NCI-H69 (cell line): ENCODE results near the gene MEIS1.
A peak's percentile ranks its signal among the peaks of the same experiment; 100 is the strongest.

Source experiments
- DNase-seq: peaks from one replicate; lab custom pipeline; 2025; lab: John Stamatoyannopoulos, UW

The MEIS1 gene

DNA sequence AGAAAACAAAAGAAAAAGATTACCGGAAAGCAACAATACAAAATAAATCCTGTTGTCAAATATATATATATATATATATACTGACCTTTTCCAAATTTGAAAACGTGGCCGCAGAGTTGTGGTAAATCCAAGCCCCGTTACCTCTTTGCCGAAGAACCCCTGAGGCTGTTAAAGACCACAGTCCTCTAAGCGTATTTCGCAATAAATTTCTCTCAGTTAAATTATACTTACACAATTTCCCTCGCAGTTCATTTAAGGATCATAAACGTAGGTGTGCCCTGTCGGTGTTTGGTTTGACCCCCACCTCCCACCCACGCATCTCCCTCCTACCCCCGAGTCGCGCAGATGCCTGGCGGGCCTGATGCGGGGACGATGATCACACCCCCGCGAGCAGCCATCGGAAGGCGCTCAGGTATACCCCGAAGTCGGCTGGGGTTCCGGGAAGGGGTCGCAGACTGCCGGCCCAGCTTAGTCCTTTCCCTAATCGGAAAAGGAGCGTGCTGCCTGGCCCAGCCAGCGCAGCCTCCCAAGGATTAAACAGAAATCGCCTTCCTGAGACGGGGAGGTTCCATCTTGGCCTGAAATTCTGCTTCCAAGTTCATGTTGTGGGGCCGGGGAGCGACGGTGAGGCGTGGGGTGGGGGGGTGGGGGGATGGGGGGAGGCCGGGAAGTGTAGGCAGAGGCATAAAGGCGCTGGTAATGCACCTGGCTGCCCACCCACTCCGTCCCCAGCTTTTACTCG lies 2.9 kb upstream of the MEIS1 start:
- peak; percentile 75 for DNase-seq

GRCh38 chr2:66432801-66433694 lies 1.9 kb upstream of the MEIS1 start:
- DNase-seq = peak; percentile 96

DNA sequence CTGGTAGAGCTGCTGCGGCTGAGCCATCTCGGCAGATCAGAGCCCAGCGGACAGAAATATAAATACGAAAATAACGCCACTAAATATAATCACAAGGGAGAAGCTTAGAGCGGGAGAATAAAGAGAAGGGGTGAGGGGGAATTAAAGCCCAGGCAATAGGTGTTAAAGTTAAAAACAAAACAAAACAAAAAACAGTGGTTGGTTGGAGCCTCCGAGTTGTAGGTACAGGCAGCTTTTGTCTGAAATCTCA lies 1.3 kb upstream of the MEIS1 start:
- no peak for DNase-seq

GRCh38 chr2:66433945-66434678 lies 813 bp upstream of the MEIS1 start:
- peak; percentile 72 for DNase-seq

DNA sequence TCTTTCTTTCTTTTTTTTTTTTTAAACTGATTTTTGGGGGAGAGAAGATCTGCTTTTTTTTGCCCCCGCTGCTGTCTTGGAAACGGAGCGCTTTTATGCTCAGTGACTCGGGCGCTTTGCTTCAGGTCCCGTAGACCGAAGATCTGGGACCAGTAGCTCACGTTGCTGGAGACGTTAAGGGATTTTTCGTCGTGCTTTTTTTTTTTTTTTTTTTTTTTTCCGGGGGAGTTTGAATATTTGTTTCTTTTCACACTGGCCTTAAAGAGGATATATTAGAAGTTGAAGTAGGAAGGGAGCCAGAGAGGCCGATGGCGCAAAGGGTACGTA lies 587 bp downstream of the MEIS1 start:
- peak; percentile 66 for DNase-seq

GRCh38 chr2:66435963-66436362 lies 1.0 kb downstream of the MEIS1 start:
- DNase-seq = no peak

DNA sequence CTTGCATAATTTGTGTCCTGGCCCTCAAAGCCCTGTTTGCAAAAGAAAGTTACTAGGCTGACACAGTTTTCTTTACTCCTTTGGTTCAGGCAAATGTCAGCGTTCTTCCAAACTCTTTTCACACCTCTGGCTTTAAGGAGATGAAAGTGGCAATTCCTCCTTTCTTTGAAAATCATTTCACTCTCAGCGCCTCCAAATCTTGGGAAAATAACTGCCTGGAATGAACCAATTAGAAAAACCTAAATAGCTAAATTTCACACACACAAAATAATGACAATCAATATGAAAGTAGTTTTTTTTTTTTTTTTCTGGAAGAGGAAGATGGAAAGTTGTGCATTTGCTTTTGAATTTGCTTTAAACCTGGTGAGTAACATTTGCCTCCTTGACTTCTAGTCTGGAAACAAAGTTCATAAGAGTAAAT lies 1.7 kb downstream of the MEIS1 start:
- DNase-seq = peak; percentile 9

DNA sequence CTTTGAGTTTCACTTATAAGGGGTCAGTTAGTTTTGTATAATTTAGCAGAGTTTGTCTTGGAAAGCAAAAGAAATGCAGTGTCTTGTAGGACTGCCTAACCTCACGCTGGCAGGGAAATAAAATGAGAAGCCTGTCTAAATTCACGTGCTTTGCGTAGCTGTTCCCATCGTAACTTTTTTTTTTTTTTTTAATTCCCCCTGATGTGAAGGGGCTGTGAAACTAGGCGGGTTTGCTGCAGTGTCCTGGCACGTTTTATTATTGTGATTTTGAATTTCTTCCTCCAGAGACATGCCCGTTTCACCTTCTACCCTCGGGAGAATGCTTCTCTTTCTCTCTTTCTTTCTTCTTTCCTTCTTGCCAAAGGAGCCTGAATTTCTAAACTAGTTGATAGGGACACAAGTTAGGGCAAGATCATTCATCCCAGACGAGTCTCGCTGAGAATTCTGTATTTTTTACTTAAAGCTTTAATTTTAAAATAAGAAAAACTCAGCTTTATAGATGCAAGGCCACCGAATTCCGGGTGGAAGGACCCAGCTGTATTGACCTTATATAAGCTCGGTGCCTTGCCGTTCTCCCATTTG lies 2.3 kb downstream of the MEIS1 start:
- DNase-seq = peak; percentile 42

DNA sequence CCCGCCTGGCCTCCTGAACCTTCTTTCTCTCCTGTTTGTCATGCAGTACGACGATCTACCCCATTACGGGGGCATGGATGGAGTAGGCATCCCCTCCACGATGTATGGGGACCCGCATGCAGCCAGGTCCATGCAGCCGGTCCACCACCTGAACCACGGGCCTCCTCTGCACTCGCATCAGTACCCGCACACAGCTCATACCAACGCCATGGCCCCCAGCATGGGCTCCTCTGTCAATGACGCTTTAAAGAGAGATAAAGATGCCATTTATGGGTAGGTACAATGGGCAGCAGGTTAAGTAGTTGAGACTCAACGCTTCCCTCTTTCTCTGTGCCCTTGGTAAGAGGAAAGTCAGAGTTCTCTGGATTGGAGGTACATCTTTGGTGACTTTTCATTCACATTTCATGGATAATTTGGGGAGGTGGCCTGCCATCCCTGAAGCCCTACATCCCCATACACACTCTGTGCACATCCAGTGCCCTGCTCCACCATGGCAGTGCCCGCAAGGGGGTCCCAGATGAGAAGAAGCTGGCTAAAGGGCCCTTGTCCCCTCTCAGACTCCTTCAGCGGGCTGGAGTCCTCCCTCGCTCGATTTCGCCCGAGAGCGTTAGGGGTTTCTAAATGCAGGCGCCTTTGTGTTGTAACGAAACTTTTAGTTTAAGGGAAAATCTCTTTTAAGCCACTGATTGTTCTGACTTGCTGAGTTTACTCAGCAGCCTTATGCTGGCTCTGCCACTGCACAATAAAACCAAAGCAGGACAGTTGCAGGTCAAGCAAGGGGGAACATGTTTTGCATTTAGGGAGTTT lies 3.0 kb downstream of the MEIS1 start:
- DNase-seq = peak; percentile 64

DNA sequence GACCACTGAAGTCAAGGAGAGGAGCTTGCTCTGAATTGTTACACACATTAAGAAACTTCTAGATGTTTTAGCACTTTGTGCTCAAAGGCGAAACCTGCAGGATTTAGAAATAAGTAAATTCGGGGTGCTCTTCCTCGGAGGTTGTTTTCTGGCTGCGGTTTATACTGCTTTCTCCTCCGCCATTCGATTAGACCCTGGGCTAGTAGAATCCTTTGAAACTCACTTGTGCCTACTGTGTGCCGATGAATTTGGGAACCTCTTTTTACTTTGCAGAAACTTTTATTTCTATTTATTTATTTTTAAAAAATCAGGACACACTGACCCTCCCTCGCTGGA lies 3.5 kb downstream of the MEIS1 start:
- peak; percentile 30 for DNase-seq

DNA sequence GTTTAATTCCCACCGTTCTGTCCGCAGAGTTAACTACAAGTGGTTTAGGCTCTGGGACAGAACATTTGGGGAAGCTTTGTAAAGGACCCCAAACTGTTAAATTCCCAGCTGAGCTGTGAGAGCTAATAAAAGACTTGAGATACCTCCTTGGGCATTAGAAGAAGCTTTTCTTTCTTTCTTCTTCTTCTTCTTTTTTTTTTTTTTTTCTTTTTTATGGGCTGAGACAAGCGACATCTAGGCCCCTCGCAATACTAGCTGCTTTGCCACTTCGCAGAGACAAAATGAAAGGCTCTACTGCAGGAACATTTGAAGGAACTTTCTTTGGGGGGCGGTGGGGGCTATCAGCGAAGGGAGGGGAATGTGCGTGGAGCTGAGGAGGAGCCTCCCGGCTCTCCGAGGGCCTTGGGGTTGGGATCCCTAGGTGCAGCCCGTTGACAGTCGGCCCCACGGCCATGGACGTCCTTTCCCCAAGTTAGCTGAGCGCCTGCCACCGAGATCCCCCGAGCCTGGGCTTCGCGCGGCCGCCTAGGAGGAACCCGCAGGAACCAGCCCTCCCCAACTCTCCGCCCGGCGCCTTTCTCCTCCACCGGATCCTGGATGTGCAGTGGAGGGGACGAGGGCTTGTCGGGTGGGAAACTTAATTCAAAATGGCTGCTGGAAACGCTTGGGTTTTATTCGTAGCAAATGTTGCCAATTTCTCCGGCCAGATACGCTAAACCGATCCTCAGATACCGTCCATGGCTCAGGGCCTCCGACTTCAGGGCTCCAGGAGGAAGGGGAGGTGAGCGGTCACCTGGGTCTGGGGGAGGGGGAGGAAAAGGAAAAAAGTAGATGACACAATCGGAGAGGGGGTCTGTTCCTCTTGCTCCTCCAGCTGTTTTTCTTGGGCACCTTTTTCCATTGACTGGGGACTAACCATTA lies 4.2 kb downstream of the MEIS1 start:
- peak; percentile 60 for DNase-seq

GRCh38 chr2:66439812-66440542 lies 5.1 kb downstream of the MEIS1 start:
- peak; percentile 25 for DNase-seq

- no peak for DNase-seq
These were observed 6.0 kb downstream of the MEIS1 start for GRCh38 chr2:66440708-66441497.

GRCh38 chr2:66441581-66442320 lies 6.8 kb downstream of the MEIS1 start:
- DNase-seq = no peak

DNA sequence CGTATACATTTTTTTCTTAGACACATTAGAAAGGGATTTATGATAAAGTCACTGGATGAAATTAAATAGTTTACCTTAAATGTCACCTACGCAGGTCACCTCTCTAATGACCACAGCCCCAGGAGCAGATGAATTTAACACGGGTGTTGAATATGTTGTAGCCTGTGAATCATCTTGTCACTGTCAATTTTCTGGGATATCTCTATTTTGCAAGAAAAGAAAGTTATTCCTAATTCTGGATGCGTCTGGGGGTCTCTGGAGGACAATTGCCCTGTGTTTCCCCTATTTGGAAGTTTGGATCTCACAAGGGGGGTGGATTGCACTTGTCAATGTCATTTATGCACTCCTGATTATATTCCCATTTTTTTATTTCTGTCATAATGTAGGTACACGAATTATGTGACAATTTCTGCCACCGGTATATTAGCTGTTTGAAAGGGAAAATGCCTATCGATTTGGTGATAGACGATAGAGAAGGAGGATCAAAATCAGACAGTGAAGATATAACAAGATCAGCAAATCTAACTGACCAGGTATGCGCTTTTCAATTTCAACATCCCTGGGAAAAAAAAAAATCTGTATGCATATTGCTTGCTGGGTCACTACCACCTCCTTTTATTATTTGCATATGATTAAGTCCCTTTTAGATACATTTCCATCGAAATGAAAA lies 7.7 kb downstream of the MEIS1 start:
- no peak for DNase-seq

DNA sequence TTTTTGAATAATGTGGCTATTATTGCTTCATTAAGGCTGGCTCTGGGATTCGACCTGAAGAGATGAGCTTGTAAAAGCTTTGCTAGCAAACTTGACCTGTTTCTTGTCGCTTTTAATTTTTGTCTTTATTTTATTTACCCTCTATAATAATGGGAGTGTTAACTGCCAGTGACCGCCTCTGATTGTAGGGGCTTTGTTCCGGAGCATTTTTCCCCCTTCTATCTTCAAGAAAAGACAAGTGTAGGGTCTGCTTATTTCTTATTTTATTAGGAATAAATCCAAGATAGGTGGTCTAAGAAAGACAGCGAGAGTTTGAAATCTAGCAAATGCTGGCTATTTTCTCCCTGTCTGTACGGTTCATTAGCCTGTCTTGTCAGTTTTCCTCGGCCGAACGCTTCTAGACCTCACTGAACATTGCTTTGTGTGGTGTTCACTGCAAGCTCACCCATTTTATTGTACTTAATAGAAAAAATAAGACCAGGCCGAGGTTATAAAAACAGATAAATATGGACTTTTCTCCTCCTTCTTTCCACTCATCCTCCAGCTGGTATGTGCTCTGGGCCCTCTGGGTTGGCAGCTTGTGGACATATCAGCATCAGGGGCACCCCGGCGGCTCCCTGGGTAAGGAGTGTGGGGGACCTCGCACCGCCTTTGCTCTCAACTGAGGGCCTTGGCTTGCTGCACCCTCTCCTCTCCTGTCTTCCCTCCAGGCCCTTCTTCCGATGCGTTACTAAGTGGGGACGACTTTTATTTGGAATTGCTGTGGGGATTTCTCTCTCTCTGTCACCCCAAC lies 8.5 kb downstream of the MEIS1 start:
- no peak for DNase-seq
